ENCODE results near the gene ADCY1.

DNA sequence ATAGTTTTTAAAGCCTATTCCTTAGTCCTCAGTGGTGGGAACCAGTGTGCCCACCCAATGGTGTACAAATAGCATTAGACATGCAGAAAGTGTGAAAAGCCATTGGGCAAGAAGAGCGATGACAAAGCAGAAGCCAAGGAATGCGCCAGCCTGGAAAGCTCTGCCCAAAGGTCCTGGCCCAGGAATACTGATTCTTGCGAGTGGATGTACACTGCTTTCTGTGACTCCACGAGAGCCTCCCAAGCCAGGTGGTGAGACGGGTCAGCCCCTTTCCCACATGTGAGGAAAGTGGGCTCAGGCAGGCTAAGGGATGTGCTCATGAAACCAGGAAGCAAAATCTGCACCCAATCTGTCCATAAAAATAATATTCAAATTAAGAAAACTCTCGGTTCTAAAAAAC is 106.6 kb downstream of the ADCY1 start:
- TF ChIP-seq YY1 (IDR thresholded peaks at IDR 0.05; ENCODE audit: insufficient read depth, insufficient read length) (no peak), ZNF274 (IDR thresholded peaks at IDR 0.05; ENCODE audit: low read depth, low read length) (no peak), SUZ12 (IDR thresholded peaks at IDR 0.05; ENCODE audit: extremely low read depth, insufficient read depth, insufficient read length) (no peak)

All from NT2/D1 (cell line).